Lower lobe of right lung (tissue), 2 donors: ENCODE results near the gene HLA-DPB1. TPM values are rescaled to one million over a fixed set of nuclear protein-coding genes. Genes with fewer than 3 reads are reported as not detected.

ENCODE experiments used
- ATAC-seq, 2 donors: fragments of 200-7000 bp; cut with Tn5 transposase; one replicate each; pipeline ENCODE4 v1.9.1; 2020 to 2022; ENCODE audit warnings: mild to moderate bottlenecking in 2 of 2, moderate library complexity in 2 of 2
- DNase-seq: peaks from one replicate; pipeline ENCODE4 v3.0.0-alpha.2; 2020
- H3K27ac ChIP-seq: fragments of 200-600 bp; one replicate; pipeline ENCODE4 v1.8.0; 2022
- H3K27me3 ChIP-seq: fragments of 200-600 bp; one replicate; pipeline ENCODE4 v1.8.0; 2022; ENCODE audit warnings: low read depth
- H3K36me3 ChIP-seq: fragments of 200-600 bp; one replicate; pipeline ENCODE4 v1.8.0; 2022; ENCODE audit warnings: mild to moderate bottlenecking
- H3K4me1 ChIP-seq: fragments of 200-600 bp; one replicate; pipeline ENCODE4 v1.8.0; 2022
- H3K4me3 ChIP-seq: fragments of 200-600 bp; one replicate; pipeline ENCODE4 v1.8.0; 2022; ENCODE audit warnings: mild to moderate bottlenecking
- H3K9me3 ChIP-seq: fragments of 200-600 bp; one replicate; pipeline ENCODE4 v1.8.0; 2022
- intact Hi-C: fragments of 100-400 bp; cut with DNase I; formaldehyde crosslinking; loops from one replicate; pipeline ENCODE4 v1.11.0; 2022
- total RNA-seq: library from RNA; stranded (reverse); fragmentation: NEBNext Ultra II Directional; extraction: Animal tissue kit (Norgen Biotek cat#: 25700); gene quantifications from one replicate; pipeline ENCODE4 v1.2.1, GENCODE V29; 2021
- TF ChIP-seq, protein P1 (sequence below): fragments of 200-600 bp; IDR thresholded peaks from one replicate; pipeline ENCODE4 v1.8.0; 2022; ENCODE audit warnings: antibody characterized with exemption, mild to moderate bottlenecking
- donor health status: DM: no; HTN: yes; CAD: no; lungs with severe emphysema.

Gene HLA-DPB1
- total RNA-seq, 1 donor from 2014 or later = 483 TPM

GRCh38 chr6:33066917-33067521, 8.8 kb upstream of the HLA-DPB1 start:
- ATAC-seq (no peak), DNase-seq (no peak)
- H3K27ac ChIP-seq = no peak overlapping the region
- H3K9me3 ChIP-seq = no peaks in the 10 kb centered on the region
- intact Hi-C loops = no loop called here
- H3K4me3 ChIP-seq = no peak overlapping the region
- peaks cover 12% of the 10 kb centered on the region for H3K4me1 ChIP-seq
- no peaks in the 10 kb centered on the region for H3K27me3 ChIP-seq
- H3K36me3 ChIP-seq = peaks cover 33% of the 10 kb centered on the region
- TF ChIP-seq, protein P1, sequence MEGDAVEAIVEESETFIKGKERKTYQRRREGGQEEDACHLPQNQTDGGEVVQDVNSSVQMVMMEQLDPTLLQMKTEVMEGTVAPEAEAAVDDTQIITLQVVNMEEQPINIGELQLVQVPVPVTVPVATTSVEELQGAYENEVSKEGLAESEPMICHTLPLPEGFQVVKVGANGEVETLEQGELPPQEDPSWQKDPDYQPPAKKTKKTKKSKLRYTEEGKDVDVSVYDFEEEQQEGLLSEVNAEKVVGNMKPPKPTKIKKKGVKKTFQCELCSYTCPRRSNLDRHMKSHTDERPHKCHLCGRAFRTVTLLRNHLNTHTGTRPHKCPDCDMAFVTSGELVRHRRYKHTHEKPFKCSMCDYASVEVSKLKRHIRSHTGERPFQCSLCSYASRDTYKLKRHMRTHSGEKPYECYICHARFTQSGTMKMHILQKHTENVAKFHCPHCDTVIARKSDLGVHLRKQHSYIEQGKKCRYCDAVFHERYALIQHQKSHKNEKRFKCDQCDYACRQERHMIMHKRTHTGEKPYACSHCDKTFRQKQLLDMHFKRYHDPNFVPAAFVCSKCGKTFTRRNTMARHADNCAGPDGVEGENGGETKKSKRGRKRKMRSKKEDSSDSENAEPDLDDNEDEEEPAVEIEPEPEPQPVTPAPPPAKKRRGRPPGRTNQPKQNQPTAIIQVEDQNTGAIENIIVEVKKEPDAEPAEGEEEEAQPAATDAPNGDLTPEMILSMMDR = no peak

DNA sequence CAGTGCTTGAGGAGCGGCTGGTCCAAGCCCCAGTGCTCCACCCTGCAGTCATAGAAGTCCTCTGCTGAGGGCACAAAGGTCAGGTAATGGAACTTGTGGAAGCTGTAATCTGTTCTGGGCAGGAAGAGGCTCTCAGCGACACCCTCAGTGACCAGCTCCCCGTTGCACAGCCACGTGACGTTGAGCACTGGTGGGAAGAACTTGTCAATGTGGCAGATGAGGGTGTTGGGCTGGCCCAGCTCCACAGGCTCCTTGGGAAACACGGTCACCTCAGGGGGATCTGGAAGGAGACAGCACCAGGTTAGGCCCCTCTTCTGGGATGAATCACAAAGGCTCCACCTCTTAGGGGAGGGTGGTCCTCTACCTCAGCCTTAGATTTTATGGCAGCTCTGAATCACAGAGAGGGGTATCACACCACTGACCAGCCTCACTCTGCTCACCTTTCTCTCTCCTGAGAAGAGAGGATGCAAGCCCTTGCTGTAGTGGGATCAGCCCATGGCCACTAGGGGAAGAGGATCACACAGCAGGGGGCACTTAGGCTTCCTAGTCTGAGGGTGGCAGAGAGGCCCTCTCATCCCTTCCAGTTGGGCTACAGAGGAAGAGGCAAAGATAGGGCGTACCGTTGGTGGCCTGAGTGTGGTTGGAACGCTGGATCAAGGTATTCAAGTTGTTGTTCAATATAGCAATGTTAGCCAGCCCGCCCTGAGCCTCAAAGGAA, 6.6 kb upstream of the HLA-DPB1 start:
- DNase-seq (no peak), ATAC-seq (no peak)
- Histone ChIP-seq H3K36me3 (peaks cover 33% of the 10 kb centered on the region), H3K9me3 (no peaks in the 10 kb centered on the region), H3K4me3 (no peak overlapping the region), H3K27ac (no peak overlapping the region), H3K4me1 (peaks cover 20% of the 10 kb centered on the region), H3K27me3 (no peaks in the 10 kb centered on the region)
- intact Hi-C loops = no loop called here
- TF ChIP-seq, protein P1 = no peak

DNA sequence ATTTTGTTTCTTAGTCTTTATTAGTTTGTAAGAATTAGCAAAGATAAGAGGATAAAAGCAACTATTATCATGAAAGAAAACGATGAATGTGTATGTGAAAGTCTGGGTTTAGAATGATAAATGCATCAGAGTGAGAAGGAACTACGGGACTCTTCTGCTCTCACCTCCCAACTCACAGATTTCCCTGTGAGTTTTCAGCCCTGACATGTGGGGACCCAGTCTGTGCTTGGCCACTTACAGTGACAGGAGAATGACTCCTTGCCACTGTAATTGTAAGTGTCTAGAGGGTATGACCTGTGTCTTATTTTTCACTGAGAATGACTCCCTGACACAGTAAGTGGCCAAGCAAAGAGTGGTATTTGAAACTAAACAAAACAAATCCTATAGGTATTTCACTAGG, 4.9 kb upstream of the HLA-DPB1 start:
- no peaks in the 10 kb centered on the region for H3K27me3 ChIP-seq
- ATAC-seq (no peak), DNase-seq (no peak)
- intact Hi-C loops = no loop called here
- H3K36me3 ChIP-seq = peaks cover 33% of the 10 kb centered on the region
- TF ChIP-seq, protein P1 = no peak
- no peaks in the 10 kb centered on the region for H3K9me3 ChIP-seq
- peaks cover 29% of the 10 kb centered on the region for H3K4me1 ChIP-seq
- H3K4me3 ChIP-seq = peak overlapping the region; percentile 63
- peak overlapping the region; percentile 14 for H3K27ac ChIP-seq

GRCh38 chr6:33071569-33071968, 4.2 kb upstream of the HLA-DPB1 start:
- no peaks in the 10 kb centered on the region for H3K27me3 ChIP-seq
- intact Hi-C loops = no loop called here
- H3K27ac ChIP-seq = peak overlapping the region; percentile 78
- H3K9me3 ChIP-seq = no peaks in the 10 kb centered on the region
- ATAC-seq = no peak
- TF ChIP-seq, protein P1 = no peak
- peaks cover 36% of the 10 kb centered on the region for H3K4me1 ChIP-seq
- DNase-seq = no peak
- peaks cover 31% of the 10 kb centered on the region for H3K36me3 ChIP-seq
- H3K4me3 ChIP-seq = peak overlapping the region; percentile 63

GRCh38 chr6:33072508-33073100, 3.2 kb upstream of the HLA-DPB1 start:
- peaks cover 36% of the 10 kb centered on the region for H3K4me1 ChIP-seq

More at GRCh38 chr6:33072508-33073100, 3.2 kb upstream of the HLA-DPB1 start:
- no peaks in the 10 kb centered on the region for H3K9me3 ChIP-seq
- peak overlapping the region; percentile 78 for H3K27ac ChIP-seq
- no peaks in the 10 kb centered on the region for H3K27me3 ChIP-seq
- no peak for ATAC-seq
- peaks cover 21% of the 10 kb centered on the region for H3K36me3 ChIP-seq
- intact Hi-C loops = no loop called here
- TF ChIP-seq, protein P1 = no peak
- peak overlapping the region; percentile 63 for H3K4me3 ChIP-seq
- no peak for DNase-seq
